Right cardiac atrium (tissue), 5 donors: Measurements from ENCODE around the gene FADS2. TPM values are rescaled to one million over a fixed set of nuclear protein-coding genes. Genes with fewer than 3 reads are reported as not detected.

Experiments used
- ATAC-seq, 2 donors: fragments of 200-7000 bp; cut with Tn5 transposase; one replicate each; pipeline versions ENCODE4 v1.8.0 to v1.9.1; 2020; ENCODE audit warnings: moderate library complexity in 2 of 2, mild to moderate bottlenecking in 1 of 2
- DNase-seq, 3 donors: peaks; one replicate each; pipeline ENCODE4 v3.0.0-alpha.2; 2020
- H3K27ac ChIP-seq: one replicate; pipeline ENCODE4 v1.5.1; 2013; ENCODE audit warnings: mild to moderate bottlenecking, low read length, control low read depth, moderate library complexity
- H3K27me3 ChIP-seq: one replicate; pipeline ENCODE4 v1.6.1; 2013; ENCODE audit not compliant: control insufficient read depth, insufficient read depth
- H3K4me1 ChIP-seq: one replicate; pipeline ENCODE4 v1.6.1; 2013; ENCODE audit warnings: low read length; ENCODE audit not compliant: control insufficient read depth, insufficient read depth
- H3K4me3 ChIP-seq: one replicate; pipeline ENCODE4 v1.5.1; 2013; ENCODE audit warnings: low read length, control low read depth
- H3K9me3 ChIP-seq: one replicate; pipeline ENCODE4 v1.6.1; 2013; ENCODE audit warnings: low read length; ENCODE audit not compliant: control insufficient read depth
- WGBS: extraction: QIAGEN DNeasy Blood & Tissue Kit; methylation state at CpG from one replicate; pipeline ENCODE4 v1.1.7; 2013; 5-methylcytosine and 5-hydroxymethylcytosine counted together
- intact Hi-C, 4 donors: fragments of 100-400 bp; cut with DNase I; formaldehyde crosslinking; loops; one replicate each; pipeline versions ENCODE4 v1.11.0 to v1.14.0; 2022 to 2023
- polyA plus RNA-seq: library from polyadenylated mRNA; stranded (reverse); fragments of 200-250 nt; gene quantifications from one replicate; pipeline ENCODE4 v1.2.3, GENCODE V29; 2013
- total RNA-seq, 4 donors: library from RNA; stranded (reverse); fragmentation: NEBNext Ultra II Directional; extraction: Animal tissue kit (Norgen Biotek cat#: 25700); gene quantifications; one replicate each; pipeline ENCODE4 v1.2.1, GENCODE V29; 2021
- donor health status: healthy with polysubstance abuse.
- donor health status: DM: no; HTN: yes; CAD: no.
- donor health status: DM: no; HTN: no; CAD: no.
- donor health status: DM: no; HTN: yes; CAD: no; lungs with severe emphysema.
- donor health status: DM: yes; HTN: yes; CAD: no.

Gene FADS2
- total and polyA plus RNA-seq, 5 donors, result 16.4 to 38.1 (median 30.6) TPM

GRCh38 chr11:61784506-61784805, 43.6 kb upstream of the FADS2 start:
- no peak overlapping the region for H3K4me3 ChIP-seq
- WGBS, result 81% methylated on average over 7 of the region's 7 CpGs
- no peaks in the 10 kb centered on the region for H3K4me1 ChIP-seq
- H3K27ac ChIP-seq, result no peak overlapping the region
- no peaks in the 10 kb centered on the region for H3K27me3 ChIP-seq
- no peaks in the 10 kb centered on the region for H3K9me3 ChIP-seq
- no peak for ATAC-seq
- intact Hi-C loops, result no loop called here
- DNase-seq, result no peak

- Histone ChIP-seq H3K9me3 (no peaks in the 10 kb centered on the region), H3K4me1 (no peaks in the 10 kb centered on the region), H3K27ac (no peak overlapping the region), H3K27me3 (no peaks in the 10 kb centered on the region), H3K4me3 (no peak overlapping the region)
- DNase-seq (no peak), ATAC-seq (no peak)
- intact Hi-C loops, result no loop called here
- 83% methylated on average over 11 of the region's 11 CpGs for WGBS
Measured at GRCh38 chr11:61785837-61786402, 42.2 kb upstream of the FADS2 start.

- WGBS, result 46% methylated on average over 9 of the region's 9 CpGs
- no peak for DNase-seq
Measured at GRCh38 chr11:61787928-61788491, 40.1 kb upstream of the FADS2 start.

GRCh38 chr11:61791737-61792309, 36.3 kb upstream of the FADS2 start:
- Histone ChIP-seq H3K27ac (peak overlapping the region; percentile 97), H3K4me3 (peak overlapping the region; percentile 93), H3K27me3 (no peaks in the 10 kb centered on the region), H3K4me1 (no peaks in the 10 kb centered on the region), H3K9me3 (no peaks in the 10 kb centered on the region)
- DNase-seq (peak; percentile 78 to 82 (median 81)), ATAC-seq (peak; percentile 53 to 80)
- WGBS, result 4% methylated on average over 14 of the region's 14 CpGs
- intact Hi-C loops, result loop anchor here in 3 of 4 donors (5.0 to 10.0 kb wide), 4 partner anchors 95 to 313 kb away; partner anchors contain the start of gene FADS3 (in 1 of the 3)

More at GRCh38 chr11:61787928-61788491, 40.1 kb upstream of the FADS2 start:
- Histone ChIP-seq H3K27ac (no peak overlapping the region), H3K9me3 (no peaks in the 10 kb centered on the region), H3K4me1 (no peaks in the 10 kb centered on the region), H3K27me3 (no peaks in the 10 kb centered on the region), H3K4me3 (no peak overlapping the region)
- no peak for ATAC-seq
- intact Hi-C loops, result no loop called here

- Histone ChIP-seq H3K4me3 (peak within 1 kb of the TSS; percentile 93), H3K27ac (peak within 1 kb of the TSS; percentile 97), H3K9me3 (no peaks in the 10 kb centered on the region), H3K27me3 (no peaks in the 10 kb centered on the region), H3K4me1 (no peaks in the 10 kb centered on the region)
- intact Hi-C loops, result loop anchor here in 3 of 4 donors (5.0 to 10.0 kb wide), 4 partner anchors 95 to 312 kb away; partner anchors contain the start of gene FADS3 (in 1 of the 3)
- ATAC-seq, result peak; percentile 93
- DNase-seq, result peak; percentile 91 to 95 (median 94)
- WGBS, result under 1% methylated on average over 61 of the region's 61 CpGs
Measured at GRCh38 chr11:61792310-61793082, 35.6 kb upstream of the FADS2 start, which contains the start of the genes FEN1 and TMEM258. Gene FEN1 (plus strand): TSS chr11:61792911. CDS start chr11:61795362, 2,451 bp downstream. Gene TMEM258 (minus strand): TSS chr11:61792599. CDS start chr11:61792558, 41 bp downstream.

- Histone ChIP-seq H3K4me3 (peak overlapping the region; percentile 93), H3K4me1 (no peaks in the 10 kb centered on the region), H3K27me3 (no peaks in the 10 kb centered on the region), H3K9me3 (no peaks in the 10 kb centered on the region), H3K27ac (peak overlapping the region; percentile 7)
- intact Hi-C loops, result loop anchor here in 3 of 4 donors (5.0 to 10.0 kb wide), 4 partner anchors 94 to 312 kb away; partner anchors contain the start of gene FADS3 (in 1 of the 3)
- ATAC-seq, result no peak
- peak in 1 of 3 donors; percentile 55 for DNase-seq
- WGBS, result 4% methylated on average over 29 of the region's 29 CpGs
Measured at GRCh38 chr11:61793083-61793828, 34.8 kb upstream of the FADS2 start.

- DNase-seq (no peak), ATAC-seq (no peak)
- H3K27me3 ChIP-seq, result no peaks in the 10 kb centered on the region
- intact Hi-C loops, result loop anchor here in 3 of 4 donors (5.0 to 10.0 kb wide), 4 partner anchors 93 to 311 kb away; partner anchors contain the start of gene FADS3 (in 1 of the 3)
- H3K27ac ChIP-seq, result no peak overlapping the region
- H3K4me3 ChIP-seq, result no peak overlapping the region
- H3K9me3 ChIP-seq, result no peaks in the 10 kb centered on the region
- H3K4me1 ChIP-seq, result no peaks in the 10 kb centered on the region
- 63% methylated on average over 3 of the region's 3 CpGs for WGBS
Measured at GRCh38 chr11:61793829-61794204, 34.3 kb upstream of the FADS2 start.

GRCh38 chr11:61794579-61794978, 33.5 kb upstream of the FADS2 start:
- intact Hi-C loops, result loop anchor here in 3 of 4 donors (5.0 to 10.0 kb wide), 4 partner anchors 93 to 310 kb away; partner anchors contain the start of gene FADS3 (in 1 of the 3)
- Histone ChIP-seq H3K4me3 (no peak overlapping the region), H3K27ac (no peak overlapping the region), H3K9me3 (no peaks in the 10 kb centered on the region), H3K27me3 (no peaks in the 10 kb centered on the region), H3K4me1 (no peaks in the 10 kb centered on the region)
- no peak for ATAC-seq
- 84% methylated on average over 4 of the region's 4 CpGs for WGBS
- no peak for DNase-seq

- intact Hi-C loops, result loop anchor here (5.0 to 10.0 kb wide), 5 partner anchors 99 to 312 kb away; partner anchors contain the start of gene FADS3 (in 1 of the 4)
- DNase-seq, result peak in 1 of 3 donors; percentile 49
- Histone ChIP-seq H3K9me3 (no peaks in the 10 kb centered on the region), H3K4me1 (no peaks in the 10 kb centered on the region), H3K27ac (no peak overlapping the region), H3K4me3 (no peak overlapping the region), H3K27me3 (no peaks in the 10 kb centered on the region)
- no peak for ATAC-seq
- 83% methylated on average over 12 of the region's 12 CpGs for WGBS
Measured at GRCh38 chr11:61795459-61795858, 32.6 kb upstream of the FADS2 start.

GRCh38 chr11:61795876-61796526, 32.1 kb upstream of the FADS2 start:
- Histone ChIP-seq H3K9me3 (no peaks in the 10 kb centered on the region), H3K4me1 (no peaks in the 10 kb centered on the region)
- 92% methylated on average over 18 of the region's 18 CpGs for WGBS

More at GRCh38 chr11:61795876-61796526, 32.1 kb upstream of the FADS2 start:
- no peak overlapping the region for H3K27ac ChIP-seq
- H3K27me3 ChIP-seq, result no peaks in the 10 kb centered on the region
- ATAC-seq (no peak), DNase-seq (peak in 1 of 3 donors; percentile 45)
- H3K4me3 ChIP-seq, result no peak overlapping the region
- intact Hi-C loops, result loop anchor here (5.0 to 10.0 kb wide), 5 partner anchors 99 to 311 kb away; partner anchors contain the start of gene FADS3 (in 1 of the 4)
